Measurements from ENCODE around the gene BHMT.
"Not testable (repeated sequence)": the region's sequence is repeated elsewhere in the genome, so short reads cannot be mapped to it uniquely, and the experiment has no call there.

Gene BHMT

DNA sequence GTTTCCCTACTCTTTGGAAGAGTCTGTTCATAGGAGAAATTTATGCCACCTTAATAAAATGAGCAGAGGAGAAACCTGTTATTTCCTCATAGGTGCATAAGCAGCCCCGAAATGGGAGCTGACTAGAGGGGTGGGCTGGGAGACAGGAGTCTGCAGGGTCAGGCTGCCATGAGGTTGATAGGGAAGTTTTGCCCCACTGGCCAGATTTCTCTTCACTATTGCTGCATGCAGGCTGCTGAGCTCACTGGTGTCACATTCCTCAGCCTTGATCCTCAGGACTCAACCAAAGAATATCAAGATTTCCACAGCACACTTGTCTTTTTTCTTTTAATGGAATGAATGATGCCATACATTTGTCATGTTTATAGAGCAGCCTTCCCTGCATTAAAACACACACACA, 60.7 kb downstream of the BHMT start:
- no peak for DNase-seq (ENCODE audit: low read depth)

DNA sequence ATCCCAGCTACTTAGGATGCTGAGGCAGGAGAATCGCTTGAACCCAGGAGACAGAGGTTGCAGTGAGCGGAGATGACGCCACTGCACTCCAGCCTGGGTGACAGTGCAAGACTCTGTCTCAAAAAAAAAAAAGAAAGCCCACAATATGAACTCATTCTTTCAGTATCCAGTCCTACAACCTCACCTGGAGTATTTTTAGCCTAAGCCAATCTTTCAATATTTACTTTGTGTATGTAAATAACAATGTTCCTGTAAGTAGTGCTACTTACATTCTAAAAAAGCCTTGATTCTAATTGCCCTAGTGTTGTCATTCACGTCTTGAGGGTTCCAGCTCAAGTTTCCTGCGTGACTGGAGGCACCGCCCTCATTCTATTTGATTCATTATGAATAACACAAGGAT, 62.0 kb downstream of the BHMT start:
- no peak for DNase-seq (ENCODE audit: low read depth)

DNA sequence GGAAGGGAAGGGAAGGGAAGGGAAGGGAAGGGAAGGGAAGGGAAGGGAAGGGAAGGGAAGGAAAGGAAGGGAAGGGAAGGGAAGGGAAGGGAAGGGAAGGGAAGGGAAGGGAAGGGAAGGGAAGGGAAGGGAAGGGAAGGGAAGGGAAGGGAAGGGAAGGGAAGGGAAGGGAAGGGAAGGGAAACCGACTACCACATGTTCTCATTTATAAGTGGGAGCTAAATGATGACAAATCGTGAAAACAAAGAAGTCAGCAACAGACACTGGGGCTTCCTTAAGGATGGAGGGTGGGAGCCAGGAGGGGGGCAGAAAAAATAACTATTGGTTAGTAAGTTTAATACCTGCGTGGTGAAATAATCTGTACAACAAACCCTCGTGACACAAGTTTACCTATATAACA, 68.8 kb downstream of the BHMT start:
- DNase-seq (ENCODE audit: low read depth) = not testable (repeated sequence)

DNA sequence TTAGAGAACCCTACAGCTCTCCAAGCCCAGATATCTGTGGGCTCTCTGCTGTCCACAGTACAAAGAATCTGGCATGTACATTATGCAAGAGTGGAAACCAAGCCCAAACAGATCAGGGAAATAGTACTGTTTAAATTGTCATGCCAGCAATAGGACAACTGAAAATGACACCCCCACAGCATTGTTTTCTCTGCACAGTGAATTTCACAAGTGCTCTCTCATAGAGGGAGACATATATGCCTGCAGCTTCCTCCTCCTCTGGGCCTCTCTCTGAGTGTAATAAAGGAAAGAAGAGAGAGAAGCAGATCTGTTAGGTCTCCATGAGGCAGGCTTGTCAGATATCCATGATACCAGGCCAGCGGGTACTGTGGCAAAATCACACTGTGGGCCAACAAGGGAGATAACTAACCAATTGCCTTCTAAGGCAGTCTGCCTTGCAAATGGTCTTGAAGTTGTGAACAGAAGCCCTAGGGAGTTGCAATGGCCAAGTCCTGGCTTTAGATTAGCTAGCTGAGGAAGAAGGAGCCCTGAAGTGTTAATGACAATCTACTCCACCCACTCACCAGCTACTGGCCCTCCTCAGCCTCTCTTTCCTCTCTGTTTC, 69.9 kb downstream of the BHMT start:
- DNase-seq (ENCODE audit: low read depth) = peak; percentile 73

All from fibroblast of gingiva (primary cell).